Measurements from ENCODE around the gene LRBA.

DNA sequence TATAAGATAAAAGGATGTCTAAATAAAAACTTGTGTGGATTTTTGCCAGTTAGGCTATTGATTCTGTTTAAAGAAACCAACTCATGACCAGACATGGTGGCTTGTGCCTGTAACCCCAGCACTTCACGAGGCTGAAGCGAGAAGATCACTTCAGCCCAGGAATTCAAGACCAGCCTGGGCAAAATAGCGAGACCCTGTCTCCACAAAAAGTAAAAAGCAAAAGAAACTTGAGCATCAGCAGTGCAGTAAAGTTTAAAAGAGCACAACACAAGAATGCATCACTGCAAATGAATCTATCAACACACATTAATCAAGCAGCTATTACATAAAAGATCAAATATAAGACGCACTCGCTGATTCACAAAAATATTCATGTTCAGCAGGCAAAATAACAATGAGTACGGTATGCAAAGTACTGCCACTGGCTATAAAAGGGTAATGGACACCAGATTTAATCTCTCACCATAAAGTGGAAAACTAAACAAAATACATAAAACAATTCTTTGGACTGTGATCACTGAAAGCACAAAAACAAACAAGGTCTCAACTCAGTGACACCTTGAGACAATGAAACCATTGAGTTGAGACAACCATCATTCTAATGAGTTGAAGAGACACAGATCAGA is 41.3 kb downstream of the LRBA start:
- TF ChIP-seq JUN (CRISPR knock-in tag; IDR thresholded peaks at IDR 0.05), result no peak
- TF ChIP-seq, protein P1, sequence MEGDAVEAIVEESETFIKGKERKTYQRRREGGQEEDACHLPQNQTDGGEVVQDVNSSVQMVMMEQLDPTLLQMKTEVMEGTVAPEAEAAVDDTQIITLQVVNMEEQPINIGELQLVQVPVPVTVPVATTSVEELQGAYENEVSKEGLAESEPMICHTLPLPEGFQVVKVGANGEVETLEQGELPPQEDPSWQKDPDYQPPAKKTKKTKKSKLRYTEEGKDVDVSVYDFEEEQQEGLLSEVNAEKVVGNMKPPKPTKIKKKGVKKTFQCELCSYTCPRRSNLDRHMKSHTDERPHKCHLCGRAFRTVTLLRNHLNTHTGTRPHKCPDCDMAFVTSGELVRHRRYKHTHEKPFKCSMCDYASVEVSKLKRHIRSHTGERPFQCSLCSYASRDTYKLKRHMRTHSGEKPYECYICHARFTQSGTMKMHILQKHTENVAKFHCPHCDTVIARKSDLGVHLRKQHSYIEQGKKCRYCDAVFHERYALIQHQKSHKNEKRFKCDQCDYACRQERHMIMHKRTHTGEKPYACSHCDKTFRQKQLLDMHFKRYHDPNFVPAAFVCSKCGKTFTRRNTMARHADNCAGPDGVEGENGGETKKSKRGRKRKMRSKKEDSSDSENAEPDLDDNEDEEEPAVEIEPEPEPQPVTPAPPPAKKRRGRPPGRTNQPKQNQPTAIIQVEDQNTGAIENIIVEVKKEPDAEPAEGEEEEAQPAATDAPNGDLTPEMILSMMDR (IDR thresholded peaks at IDR 0.05), result no peak
- TF ChIP-seq, protein P2, sequence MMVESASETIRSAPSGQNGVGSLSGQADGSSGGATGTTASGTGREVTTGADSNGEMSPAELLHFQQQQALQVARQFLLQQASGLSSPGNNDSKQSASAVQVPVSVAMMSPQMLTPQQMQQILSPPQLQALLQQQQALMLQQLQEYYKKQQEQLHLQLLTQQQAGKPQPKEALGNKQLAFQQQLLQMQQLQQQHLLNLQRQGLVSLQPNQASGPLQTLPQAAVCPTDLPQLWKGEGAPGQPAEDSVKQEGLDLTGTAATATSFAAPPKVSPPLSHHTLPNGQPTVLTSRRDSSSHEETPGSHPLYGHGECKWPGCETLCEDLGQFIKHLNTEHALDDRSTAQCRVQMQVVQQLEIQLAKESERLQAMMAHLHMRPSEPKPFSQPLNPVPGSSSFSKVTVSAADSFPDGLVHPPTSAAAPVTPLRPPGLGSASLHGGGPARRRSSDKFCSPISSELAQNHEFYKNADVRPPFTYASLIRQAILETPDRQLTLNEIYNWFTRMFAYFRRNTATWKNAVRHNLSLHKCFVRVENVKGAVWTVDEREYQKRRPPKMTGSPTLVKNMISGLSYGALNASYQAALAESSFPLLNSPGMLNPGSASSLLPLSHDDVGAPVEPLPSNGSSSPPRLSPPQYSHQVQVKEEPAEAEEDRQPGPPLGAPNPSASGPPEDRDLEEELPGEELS (CRISPR knock-in tag; IDR thresholded peaks at IDR 0.05), result no peak
- TF ChIP-seq, protein P3, sequence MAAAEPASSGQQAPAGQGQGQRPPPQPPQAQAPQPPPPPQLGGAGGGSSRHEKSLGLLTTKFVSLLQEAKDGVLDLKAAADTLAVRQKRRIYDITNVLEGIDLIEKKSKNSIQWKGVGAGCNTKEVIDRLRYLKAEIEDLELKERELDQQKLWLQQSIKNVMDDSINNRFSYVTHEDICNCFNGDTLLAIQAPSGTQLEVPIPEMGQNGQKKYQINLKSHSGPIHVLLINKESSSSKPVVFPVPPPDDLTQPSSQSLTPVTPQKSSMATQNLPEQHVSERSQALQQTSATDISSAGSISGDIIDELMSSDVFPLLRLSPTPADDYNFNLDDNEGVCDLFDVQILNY (CRISPR knock-in tag; IDR thresholded peaks at IDR 0.05), result no peak
- TF ChIP-seq, protein P4, sequence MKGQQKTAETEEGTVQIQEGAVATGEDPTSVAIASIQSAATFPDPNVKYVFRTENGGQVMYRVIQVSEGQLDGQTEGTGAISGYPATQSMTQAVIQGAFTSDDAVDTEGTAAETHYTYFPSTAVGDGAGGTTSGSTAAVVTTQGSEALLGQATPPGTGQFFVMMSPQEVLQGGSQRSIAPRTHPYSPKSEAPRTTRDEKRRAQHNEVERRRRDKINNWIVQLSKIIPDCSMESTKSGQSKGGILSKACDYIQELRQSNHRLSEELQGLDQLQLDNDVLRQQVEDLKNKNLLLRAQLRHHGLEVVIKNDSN (CRISPR knock-in tag; IDR thresholded peaks at IDR 0.05), result no peak
- no peak for TF ChIP-seq TP53 (CRISPR knock-in tag; IDR thresholded peaks at IDR 0.05)
- TF ChIP-seq SMAD3 (CRISPR knock-in tag; IDR thresholded peaks at IDR 0.05; ENCODE audit: borderline replicate concordance), result no peak
- TF ChIP-seq, protein P5, sequence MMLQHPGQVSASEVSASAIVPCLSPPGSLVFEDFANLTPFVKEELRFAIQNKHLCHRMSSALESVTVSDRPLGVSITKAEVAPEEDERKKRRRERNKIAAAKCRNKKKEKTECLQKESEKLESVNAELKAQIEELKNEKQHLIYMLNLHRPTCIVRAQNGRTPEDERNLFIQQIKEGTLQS (CRISPR knock-in tag; conservative IDR thresholded peaks at IDR 0.05), result no peak
- TF ChIP-seq, protein P6, sequence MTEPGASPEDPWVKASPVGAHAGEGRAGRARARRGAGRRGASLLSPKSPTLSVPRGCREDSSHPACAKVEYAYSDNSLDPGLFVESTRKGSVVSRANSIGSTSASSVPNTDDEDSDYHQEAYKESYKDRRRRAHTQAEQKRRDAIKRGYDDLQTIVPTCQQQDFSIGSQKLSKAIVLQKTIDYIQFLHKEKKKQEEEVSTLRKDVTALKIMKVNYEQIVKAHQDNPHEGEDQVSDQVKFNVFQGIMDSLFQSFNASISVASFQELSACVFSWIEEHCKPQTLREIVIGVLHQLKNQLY (CRISPR knock-in tag; IDR thresholded peaks at IDR 0.05), result no peak
- no peak for TF ChIP-seq ESRRA (CRISPR knock-in tag; IDR thresholded peaks at IDR 0.05; ENCODE audit: borderline replicate concordance)
- no peak for TF ChIP-seq ZNF396 (CRISPR knock-in tag; IDR thresholded peaks at IDR 0.05; ENCODE audit: borderline replicate concordance)
- no peak for TF ChIP-seq TCF7 (CRISPR knock-in tag; IDR thresholded peaks at IDR 0.05; ENCODE audit: low read depth)
- TF ChIP-seq, protein P7, sequence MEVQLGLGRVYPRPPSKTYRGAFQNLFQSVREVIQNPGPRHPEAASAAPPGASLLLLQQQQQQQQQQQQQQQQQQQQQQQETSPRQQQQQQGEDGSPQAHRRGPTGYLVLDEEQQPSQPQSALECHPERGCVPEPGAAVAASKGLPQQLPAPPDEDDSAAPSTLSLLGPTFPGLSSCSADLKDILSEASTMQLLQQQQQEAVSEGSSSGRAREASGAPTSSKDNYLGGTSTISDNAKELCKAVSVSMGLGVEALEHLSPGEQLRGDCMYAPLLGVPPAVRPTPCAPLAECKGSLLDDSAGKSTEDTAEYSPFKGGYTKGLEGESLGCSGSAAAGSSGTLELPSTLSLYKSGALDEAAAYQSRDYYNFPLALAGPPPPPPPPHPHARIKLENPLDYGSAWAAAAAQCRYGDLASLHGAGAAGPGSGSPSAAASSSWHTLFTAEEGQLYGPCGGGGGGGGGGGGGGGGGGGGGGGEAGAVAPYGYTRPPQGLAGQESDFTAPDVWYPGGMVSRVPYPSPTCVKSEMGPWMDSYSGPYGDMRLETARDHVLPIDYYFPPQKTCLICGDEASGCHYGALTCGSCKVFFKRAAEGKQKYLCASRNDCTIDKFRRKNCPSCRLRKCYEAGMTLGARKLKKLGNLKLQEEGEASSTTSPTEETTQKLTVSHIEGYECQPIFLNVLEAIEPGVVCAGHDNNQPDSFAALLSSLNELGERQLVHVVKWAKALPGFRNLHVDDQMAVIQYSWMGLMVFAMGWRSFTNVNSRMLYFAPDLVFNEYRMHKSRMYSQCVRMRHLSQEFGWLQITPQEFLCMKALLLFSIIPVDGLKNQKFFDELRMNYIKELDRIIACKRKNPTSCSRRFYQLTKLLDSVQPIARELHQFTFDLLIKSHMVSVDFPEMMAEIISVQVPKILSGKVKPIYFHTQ (CRISPR knock-in tag; IDR thresholded peaks at IDR 0.05), result no peak
